ENCODE data around the gene PMEL. TPM values are rescaled to one million over a fixed set of nuclear protein-coding genes. Genes with fewer than 3 reads are reported as not detected.

PMEL gene
- total and polyA plus RNA-seq, 2 of the 4 experiments (the other 2 are of a cell fraction), result 1.4 to 5.8 TPM

DNA sequence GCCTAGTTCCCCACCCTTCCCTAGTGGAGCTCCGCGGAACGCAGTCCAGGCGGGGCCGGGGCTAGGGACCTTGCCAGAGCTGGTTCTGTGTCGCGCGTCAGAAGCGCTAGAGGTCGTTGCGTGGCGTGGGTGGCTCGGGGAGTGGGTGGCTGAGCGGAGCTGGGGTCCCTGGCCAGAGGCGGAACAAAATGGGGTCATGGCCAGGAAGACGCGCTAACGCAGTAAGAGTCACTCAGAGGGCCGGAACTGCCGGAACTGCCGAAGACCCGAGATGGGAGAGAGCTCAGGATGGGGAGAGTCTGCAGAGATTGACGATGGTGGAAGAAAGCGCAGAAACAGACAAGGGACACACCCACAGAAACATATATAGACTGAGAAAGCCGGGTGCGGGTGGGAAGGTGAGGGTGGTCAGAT lies 30.1 kb downstream of the PMEL start:
- H3K9me1 ChIP-seq (ENCODE audit: insufficient read depth, low read length), result peaks cover 16% of the 10 kb centered on the region
- H3K27ac ChIP-seq (ENCODE audit: insufficient read depth, low read length), result no peak overlapping the region
- H4K91ac ChIP-seq (ENCODE audit: insufficient read depth, low read depth, low read length), result no peak overlapping the region
- H3K9ac ChIP-seq (ENCODE audit: low read depth, low read length), result no peak overlapping the region
- no TSS peak for BruUV-seq (replicated peaks)
- peaks cover 19% of the 10 kb centered on the region for H3K36me3 ChIP-seq (ENCODE audit: control insufficient read depth, insufficient read depth, low read length)
- no peak for ATAC-seq (ENCODE audit: low read depth)
- H2BK15ac ChIP-seq (ENCODE audit: low read depth, low read length), result no peak overlapping the region
- in situ Hi-C loops (cut with MboI; ENCODE audit: low sequenced_read_pairs), result no loop called here
- no peaks in the 10 kb centered on the region for H4K20me1 ChIP-seq (ENCODE audit: insufficient read depth, low read length)
- H2AK5ac ChIP-seq (ENCODE audit: low read depth, low read length), result no peak overlapping the region
- no peak for DNase-seq
- TF ChIP-seq CHD1 (IDR thresholded peaks at IDR 0.05; ENCODE audit: low read depth, low read length), result no peak
- no peak for TF ChIP-seq POLR2A (IDR thresholded peaks at IDR 0.05; ENCODE audit: low read depth, low read length)
- TF ChIP-seq, protein P1, sequence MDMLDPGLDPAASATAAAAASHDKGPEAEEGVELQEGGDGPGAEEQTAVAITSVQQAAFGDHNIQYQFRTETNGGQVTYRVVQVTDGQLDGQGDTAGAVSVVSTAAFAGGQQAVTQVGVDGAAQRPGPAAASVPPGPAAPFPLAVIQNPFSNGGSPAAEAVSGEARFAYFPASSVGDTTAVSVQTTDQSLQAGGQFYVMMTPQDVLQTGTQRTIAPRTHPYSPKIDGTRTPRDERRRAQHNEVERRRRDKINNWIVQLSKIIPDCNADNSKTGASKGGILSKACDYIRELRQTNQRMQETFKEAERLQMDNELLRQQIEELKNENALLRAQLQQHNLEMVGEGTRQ (IDR thresholded peaks at IDR 0.05; ENCODE audit: low read depth, low read length), result no peak
- no peak for TF ChIP-seq RAD21 (IDR thresholded peaks at IDR 0.05; ENCODE audit: low read length)
- no peak for TF ChIP-seq CEBPB (IDR thresholded peaks at IDR 0.05; ENCODE audit: low read depth, low read length)
- TF ChIP-seq, protein P2, sequence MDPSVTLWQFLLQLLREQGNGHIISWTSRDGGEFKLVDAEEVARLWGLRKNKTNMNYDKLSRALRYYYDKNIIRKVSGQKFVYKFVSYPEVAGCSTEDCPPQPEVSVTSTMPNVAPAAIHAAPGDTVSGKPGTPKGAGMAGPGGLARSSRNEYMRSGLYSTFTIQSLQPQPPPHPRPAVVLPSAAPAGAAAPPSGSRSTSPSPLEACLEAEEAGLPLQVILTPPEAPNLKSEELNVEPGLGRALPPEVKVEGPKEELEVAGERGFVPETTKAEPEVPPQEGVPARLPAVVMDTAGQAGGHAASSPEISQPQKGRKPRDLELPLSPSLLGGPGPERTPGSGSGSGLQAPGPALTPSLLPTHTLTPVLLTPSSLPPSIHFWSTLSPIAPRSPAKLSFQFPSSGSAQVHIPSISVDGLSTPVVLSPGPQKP (IDR thresholded peaks at IDR 0.05; ENCODE audit: borderline replicate concordance, low read depth, low read length), result no peak
- TF ChIP-seq FOS (IDR thresholded peaks at IDR 0.05; ENCODE audit: low read depth, low read length), result no peak
- no peak for TF ChIP-seq BHLHE40 (IDR thresholded peaks at IDR 0.05; ENCODE audit: low read depth, low read length)
- TF ChIP-seq, protein P3, sequence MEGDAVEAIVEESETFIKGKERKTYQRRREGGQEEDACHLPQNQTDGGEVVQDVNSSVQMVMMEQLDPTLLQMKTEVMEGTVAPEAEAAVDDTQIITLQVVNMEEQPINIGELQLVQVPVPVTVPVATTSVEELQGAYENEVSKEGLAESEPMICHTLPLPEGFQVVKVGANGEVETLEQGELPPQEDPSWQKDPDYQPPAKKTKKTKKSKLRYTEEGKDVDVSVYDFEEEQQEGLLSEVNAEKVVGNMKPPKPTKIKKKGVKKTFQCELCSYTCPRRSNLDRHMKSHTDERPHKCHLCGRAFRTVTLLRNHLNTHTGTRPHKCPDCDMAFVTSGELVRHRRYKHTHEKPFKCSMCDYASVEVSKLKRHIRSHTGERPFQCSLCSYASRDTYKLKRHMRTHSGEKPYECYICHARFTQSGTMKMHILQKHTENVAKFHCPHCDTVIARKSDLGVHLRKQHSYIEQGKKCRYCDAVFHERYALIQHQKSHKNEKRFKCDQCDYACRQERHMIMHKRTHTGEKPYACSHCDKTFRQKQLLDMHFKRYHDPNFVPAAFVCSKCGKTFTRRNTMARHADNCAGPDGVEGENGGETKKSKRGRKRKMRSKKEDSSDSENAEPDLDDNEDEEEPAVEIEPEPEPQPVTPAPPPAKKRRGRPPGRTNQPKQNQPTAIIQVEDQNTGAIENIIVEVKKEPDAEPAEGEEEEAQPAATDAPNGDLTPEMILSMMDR (conservative IDR thresholded peaks at IDR 0.05; ENCODE audit: low read depth, low read length), result no peak
- no peak for TF ChIP-seq RFX5 (IDR thresholded peaks at IDR 0.05; ENCODE audit: low read depth, low read length)
- no peak for TF ChIP-seq MXI1 (IDR thresholded peaks at IDR 0.05; ENCODE audit: borderline replicate concordance, low read depth, low read length)
- TF ChIP-seq NFE2L2 (IDR thresholded peaks at IDR 0.05; ENCODE audit: low read depth, low read length), result no peak
- no peak for TF ChIP-seq RCOR1 (IDR thresholded peaks at IDR 0.05; ENCODE audit: insufficient replicate concordance, low read length)
- no peak for TF ChIP-seq SMC3 (IDR thresholded peaks at IDR 0.05; ENCODE audit: low read depth, low read length)
- TF ChIP-seq MAZ (IDR thresholded peaks at IDR 0.05; ENCODE audit: borderline replicate concordance, low read depth, low read length), result no peak
- no peak for TF ChIP-seq MAFK (IDR thresholded peaks at IDR 0.05; ENCODE audit: low read depth, low read length)
- H3K56ac ChIP-seq (ENCODE audit: extremely low read depth, insufficient read depth, low read length), result no peak overlapping the region
- no peak overlapping the region for H3K23ac ChIP-seq (ENCODE audit: low read depth, low read length)
- H3K9me3 ChIP-seq (ENCODE audit: control insufficient read depth, insufficient read depth, low read length), result no peaks in the 10 kb centered on the region
- H3K79me1 ChIP-seq (ENCODE audit: low read depth in 1 of 2, low read length in 2 of 2), result peaks cover 27 to 79% of the 10 kb centered on the region in 2 experiments
- H2BK120ac ChIP-seq (ENCODE audit: low read depth, low read length), result no peak overlapping the region
- peaks cover 17% of the 10 kb centered on the region for H3K4me1 ChIP-seq (ENCODE audit: control insufficient read depth, insufficient read depth, low read length)
- no peak overlapping the region for H3K14ac ChIP-seq (replicated peaks; ENCODE audit: low read depth, low read length)
- intact Hi-C loops (cut with micrococcal nuclease), result no loop called here
- no peak overlapping the region; the same call in 1 of the 2 replicates for H3K4me2 ChIP-seq (ENCODE audit: low read depth, low read length)
- WGBS, 2 experiments (ENCODE audit: extremely low coverage in 2 of 2, insufficient read length in 1 of 2), result 20% methylated on average over 1 of the region's 26 CpGs; no CpG with 5 or more reads in 1 of the 2 experiments
- no peak overlapping the region for H2BK20ac ChIP-seq (ENCODE audit: low read depth, low read length)
- H2AFZ ChIP-seq (replicated peaks; ENCODE audit: low read length, poor library complexity), result peak overlapping the region; percentile 71
- ChIA-PET CTCF (interaction anchor here (0.9 kb wide), 1 partner anchor 192 kb away, joined by 3 read pairs; the partner anchor contains the start of gene GDF11), POLR2A (ENCODE audit: unreplicated experiment) (no interaction called here)
- H2BK5ac ChIP-seq (ENCODE audit: low read depth, low read length, poor library complexity, severe bottlenecking), result no peak overlapping the region
- no peak overlapping the region; a peak in 1 of 4 replicates for H4K8ac ChIP-seq (ENCODE audit: low read depth in 2 of 2, low read length in 2 of 2)
- H3K4me3 ChIP-seq (ENCODE audit: insufficient read depth, low read depth, low read length), result no peak overlapping the region
- no peak overlapping the region for H3K4ac ChIP-seq (ENCODE audit: low read depth, low read length)
- no peaks in the 10 kb centered on the region for H3K27me3 ChIP-seq (ENCODE audit: control insufficient read depth, insufficient read depth, low read length)
- dilution Hi-C loops (cut with HindIII; ENCODE audit: low sequenced_read_pairs, unreplicated experiment), result no loop called here
- H4K5ac ChIP-seq (ENCODE audit: low read depth, low read length), result no peak overlapping the region
- no peak overlapping the region for H3K18ac ChIP-seq (ENCODE audit: low read depth, low read length)
- H2AK9ac ChIP-seq (replicated peaks; ENCODE audit: low read depth, low read length, poor library complexity), result peak overlapping the region; percentile 44

Data from IMR-90 (cell line).